ENCODE data around the gene CPA4.
A peak's percentile ranks its signal among the peaks of the same experiment; 100 is the strongest.
"Not testable (repeated sequence)": the region's sequence is repeated elsewhere in the genome, so short reads cannot be mapped to it uniquely, and the experiment has no call there.

The CPA4 gene

GRCh38 chr7:130303551-130303950, 10.6 kb downstream of the CPA4 start:
- H3K36me3 Mint-ChIP-seq (ENCODE audit: low read depth): no peaks in the 10 kb centered on the region
- H3K9me3 Mint-ChIP-seq: no peaks in the 10 kb centered on the region
- no peak overlapping the region for H3K4me3 Mint-ChIP-seq
- no peaks in the 10 kb centered on the region for H3K27me3 Mint-ChIP-seq
- DNase-seq: no peak
- no peak for ATAC-seq
- no peak overlapping the region for H3K27ac Mint-ChIP-seq
- no peaks in the 10 kb centered on the region for H3K4me1 Mint-ChIP-seq

- DNase-seq (no peak), ATAC-seq (no peak)
- H3K36me3 Mint-ChIP-seq (ENCODE audit: low read depth): no peaks in the 10 kb centered on the region
- no peaks in the 10 kb centered on the region for H3K27me3 Mint-ChIP-seq
- H3K4me1 Mint-ChIP-seq: no peaks in the 10 kb centered on the region
- H3K27ac Mint-ChIP-seq: no peak overlapping the region
- no peaks in the 10 kb centered on the region for H3K9me3 Mint-ChIP-seq
- H3K4me3 Mint-ChIP-seq: no peak overlapping the region
Observed at GRCh38 chr7:130303982-130304381, 11.0 kb downstream of the CPA4 start.

GRCh38 chr7:130304878-130305277, 11.9 kb downstream of the CPA4 start:
- Mint-ChIP-seq H3K27ac (no peak overlapping the region), H3K4me3 (no peak overlapping the region), H3K27me3 (no peaks in the 10 kb centered on the region), H3K9me3 (no peaks in the 10 kb centered on the region), H3K4me1 (no peaks in the 10 kb centered on the region), H3K36me3 (ENCODE audit: low read depth) (no peaks in the 10 kb centered on the region)
- no peak for ATAC-seq
- no peak for DNase-seq

- H3K4me3 Mint-ChIP-seq: no peak overlapping the region
- DNase-seq: no peak
- H3K27ac Mint-ChIP-seq: no peak overlapping the region
- H3K9me3 Mint-ChIP-seq: no peaks in the 10 kb centered on the region
- no peak for ATAC-seq
- H3K36me3 Mint-ChIP-seq (ENCODE audit: low read depth): no peaks in the 10 kb centered on the region
- H3K4me1 Mint-ChIP-seq: no peaks in the 10 kb centered on the region
- H3K27me3 Mint-ChIP-seq: no peaks in the 10 kb centered on the region
Observed at GRCh38 chr7:130305433-130306042, 12.6 kb downstream of the CPA4 start.

- Mint-ChIP-seq H3K36me3 (ENCODE audit: low read depth) (no peaks in the 10 kb centered on the region), H3K27ac (peak overlapping the region; percentile 24)
- peak; percentile 30 for ATAC-seq
Observed at GRCh38 chr7:130309986-130310385, 17.0 kb downstream of the CPA4 start.

GRCh38 chr7:130314305-130314704, 21.3 kb downstream of the CPA4 start:
- ATAC-seq (no peak), DNase-seq (no peak)
- H3K4me1 Mint-ChIP-seq: no peaks in the 10 kb centered on the region
- peaks cover 2% of the 10 kb centered on the region for H3K27me3 Mint-ChIP-seq
- H3K27ac Mint-ChIP-seq: no peak overlapping the region
- H3K4me3 Mint-ChIP-seq: no peak overlapping the region
- no peaks in the 10 kb centered on the region for H3K36me3 Mint-ChIP-seq (ENCODE audit: low read depth)
- H3K9me3 Mint-ChIP-seq: no peaks in the 10 kb centered on the region

More at GRCh38 chr7:130309986-130310385, 17.0 kb downstream of the CPA4 start:
- H3K4me1 Mint-ChIP-seq: no peaks in the 10 kb centered on the region
- no peaks in the 10 kb centered on the region for H3K9me3 Mint-ChIP-seq
- no peaks in the 10 kb centered on the region for H3K27me3 Mint-ChIP-seq
- DNase-seq: no peak
- no peak overlapping the region for H3K4me3 Mint-ChIP-seq

- Mint-ChIP-seq H3K4me3 (no peak overlapping the region), H3K27ac (no peak overlapping the region), H3K4me1 (no peaks in the 10 kb centered on the region), H3K36me3 (ENCODE audit: low read depth) (no peaks in the 10 kb centered on the region), H3K9me3 (no peaks in the 10 kb centered on the region), H3K27me3 (peaks cover 2% of the 10 kb centered on the region)
- DNase-seq (no peak), ATAC-seq (no peak)
Observed at GRCh38 chr7:130319541-130319940, 26.6 kb downstream of the CPA4 start.

- not testable (repeated sequence) for H3K36me3 Mint-ChIP-seq (ENCODE audit: low read depth); H3K27me3 Mint-ChIP-seq; H3K4me1 Mint-ChIP-seq; H3K27ac Mint-ChIP-seq; DNase-seq; H3K9me3 Mint-ChIP-seq; ATAC-seq; H3K4me3 Mint-ChIP-seq
Observed at GRCh38 chr7:130321542-130322229, 28.7 kb downstream of the CPA4 start.

GRCh38 chr7:130322615-130323014, 29.7 kb downstream of the CPA4 start:
- ATAC-seq (no peak), DNase-seq (no peak)
- Mint-ChIP-seq H3K36me3 (ENCODE audit: low read depth) (no peaks in the 10 kb centered on the region), H3K27me3 (peaks cover 1% of the 10 kb centered on the region), H3K4me1 (no peaks in the 10 kb centered on the region), H3K9me3 (no peaks in the 10 kb centered on the region), H3K4me3 (no peak overlapping the region), H3K27ac (no peak overlapping the region)

GRCh38 chr7:130324306-130324943, 31.5 kb downstream of the CPA4 start:
- no peak overlapping the region for H3K4me3 Mint-ChIP-seq
- no peaks in the 10 kb centered on the region for H3K4me1 Mint-ChIP-seq
- no peak for ATAC-seq
- no peak overlapping the region for H3K27ac Mint-ChIP-seq
- no peaks in the 10 kb centered on the region for H3K27me3 Mint-ChIP-seq
- no peaks in the 10 kb centered on the region for H3K9me3 Mint-ChIP-seq
- H3K36me3 Mint-ChIP-seq (ENCODE audit: low read depth): no peaks in the 10 kb centered on the region
- no peak for DNase-seq

- Mint-ChIP-seq H3K4me3 (no peak overlapping the region), H3K36me3 (ENCODE audit: low read depth) (no peaks in the 10 kb centered on the region), H3K4me1 (no peaks in the 10 kb centered on the region), H3K27ac (no peak overlapping the region), H3K9me3 (no peaks in the 10 kb centered on the region), H3K27me3 (no peaks in the 10 kb centered on the region)
- ATAC-seq (no peak), DNase-seq (no peak)
Observed at GRCh38 chr7:130329681-130330080, 36.7 kb downstream of the CPA4 start.

GRCh38 chr7:130332259-130333053, 39.5 kb downstream of the CPA4 start:
- Mint-ChIP-seq H3K27me3 (no peaks in the 10 kb centered on the region), H3K36me3 (ENCODE audit: low read depth) (no peaks in the 10 kb centered on the region), H3K4me1 (no peaks in the 10 kb centered on the region), H3K27ac (no peak overlapping the region), H3K4me3 (no peak overlapping the region), H3K9me3 (no peaks in the 10 kb centered on the region)
- no peak for DNase-seq
- ATAC-seq: no peak

- H3K27me3 Mint-ChIP-seq: no peaks in the 10 kb centered on the region
- no peak overlapping the region for H3K4me3 Mint-ChIP-seq
- DNase-seq (no peak), ATAC-seq (no peak)
- H3K4me1 Mint-ChIP-seq: no peaks in the 10 kb centered on the region
- no peaks in the 10 kb centered on the region for H3K36me3 Mint-ChIP-seq (ENCODE audit: low read depth)
- no peaks in the 10 kb centered on the region for H3K9me3 Mint-ChIP-seq
- no peak overlapping the region for H3K27ac Mint-ChIP-seq
Observed at GRCh38 chr7:130333832-130334231, 40.9 kb downstream of the CPA4 start.

- H3K4me3 Mint-ChIP-seq: no peak overlapping the region
- DNase-seq (no peak), ATAC-seq (no peak)
- no peaks in the 10 kb centered on the region for H3K9me3 Mint-ChIP-seq
- H3K27me3 Mint-ChIP-seq: no peaks in the 10 kb centered on the region
- no peaks in the 10 kb centered on the region for H3K36me3 Mint-ChIP-seq (ENCODE audit: low read depth)
- H3K4me1 Mint-ChIP-seq: no peaks in the 10 kb centered on the region
- H3K27ac Mint-ChIP-seq: no peak overlapping the region
Observed at GRCh38 chr7:130334274-130334673, 41.3 kb downstream of the CPA4 start.

Measured in activated naive CD8-positive, alpha-beta T cell treated with anti-CD3 and anti-CD28 coated beads, Interleukin-2, amount 50 U/mL, for 24 hours (primary cell).